Hematopoietic multipotent progenitor cell treated with erythropoietin and hydrocortisone succinate and interleukin-3 and kit ligand, for 17 days (in vitro differentiated cells): Measurements from ENCODE around the gene SECTM1.

Experiments
- DNase-seq: peaks from one replicate; pipeline ENCODE4 v3.0.0-alpha.2; 2015; ENCODE audit warnings: low spot score

The SECTM1 gene

GRCh38 chr17:82280537-82280936 lies 53.0 kb downstream of the SECTM1 start:
- DNase-seq: no peak

GRCh38 chr17:82278786-82279391 lies 54.7 kb downstream of the SECTM1 start:
- DNase-seq: no peak

- DNase-seq: no peak
Observed at GRCh38 chr17:82278308-82278707, 55.3 kb downstream of the SECTM1 start.

GRCh38 chr17:82277851-82278250 lies 55.7 kb downstream of the SECTM1 start:
- no peak for DNase-seq

- DNase-seq: no peak
Observed at GRCh38 chr17:82276938-82277337, 56.6 kb downstream of the SECTM1 start.

- DNase-seq: no peak
Observed at GRCh38 chr17:82275326-82275725, 58.2 kb downstream of the SECTM1 start.

- DNase-seq: no peak
Observed at GRCh38 chr17:82274134-82275020, 59.2 kb downstream of the SECTM1 start.

GRCh38 chr17:82273327-82274133 lies 60.0 kb downstream of the SECTM1 start, which contains the start of gene CSNK1D:
CSNK1D (minus strand) TSS chr17:82273700; CDS start chr17:82273381, 319 bp downstream.
- peak; percentile 91 for DNase-seq

GRCh38 chr17:82272495-82273326 lies 60.9 kb downstream of the SECTM1 start:
- DNase-seq: no peak

GRCh38 chr17:82271401-82271800 lies 62.2 kb downstream of the SECTM1 start:
- no peak for DNase-seq
